K562 (cell line): ENCODE results near the gene ZP1. TPM values are rescaled to one million over a fixed set of nuclear protein-coding genes. Genes with fewer than 3 reads are reported as not detected.

ENCODE experiments used
- ATAC-seq: fragments of 200-7000 bp; cut with Tn5 transposase; 3 replicates; pipeline ENCODE4 v1.9.1; 2020; ENCODE audit warnings: moderate library complexity
- BruUV-seq: library from RNA; stranded (reverse); fragments of 400-500 nt; replicated peaks from 2 replicates; lab custom pipeline; 2021; lab: Mats Ljungman, UMichigan
- CTCF ChIA-PET: fragments of 300-600 bp; formaldehyde crosslinking; extraction: SDS; loops from one replicate; lab custom pipeline; 2021; ENCODE audit warnings: low intra/inter-chr PET ratio; lab: Yijun Ruan, JAX
- POLR2A ChIA-PET: fragments of 300-600, 350-650 bp; sonication (Branson Sonifier 250); formaldehyde crosslinking; extraction: SDS; loops from one replicate; lab custom pipeline; 2021; ENCODE audit warnings: antibody characterized with exemption, inconsistent platforms; lab: Yijun Ruan, JAX
- DNase-seq, 4 experiments: peaks; one replicate each; pipeline versions ENCODE4 v3.0.0 to v3.0.0-alpha.2; 2011 to 2018; ENCODE audit warnings: low spot score in 3 of 4, mixed read lengths in 3 of 4; ENCODE audit errors: extremely low read depth in 1 of 4
- FAIRE-seq: peaks from 2 replicates; lab custom pipeline; 2011; peaks lifted over from hg19 to GRCh38; lab: Jason Lieb, UNC
- H2AFZ ChIP-seq: 2 replicates; pipeline ENCODE4 v1.6.0; 2011; ENCODE audit warnings: low read depth, low read length, control low read depth, inconsistent platforms
- H3K27ac ChIP-seq: fragments of 200-600 bp; 3 replicates; pipeline ENCODE4 v1.8.0; 2011; ENCODE audit warnings: low read depth, mild to moderate bottlenecking, control low read depth, inconsistent platforms, low read length, moderate library complexity, mixed read lengths; ENCODE audit errors: extremely low read depth
- H3K27me3 ChIP-seq, 2 experiments: fragments of 300-600 bp in 1 of 2; 2 replicates in 1 of 2; 3 replicates in 1 of 2; pipeline versions ENCODE4 v1.6.0 to v1.8.0; 2011; ENCODE audit warnings: inconsistent platforms in 2 of 2, low read length in 2 of 2, mild to moderate bottlenecking in 1 of 2, mixed read lengths in 1 of 2, moderate library complexity in 1 of 2; ENCODE audit not compliant: control insufficient read depth in 2 of 2, insufficient read depth in 2 of 2
- H3K36me3 ChIP-seq: fragments of 300-600 bp; 3 replicates; pipeline ENCODE4 v1.8.0; 2011; ENCODE audit warnings: mild to moderate bottlenecking, low read length, inconsistent platforms; ENCODE audit not compliant: control insufficient read depth, insufficient read depth
- H3K4me1 ChIP-seq, 2 experiments: fragments of 200-600 bp in 1 of 2; replicated peaks in 1 of 2; 2 replicates in 1 of 2; 3 replicates in 1 of 2; pipeline versions ENCODE4 v1.5.1 to v1.8.0; 2011; ENCODE audit warnings: inconsistent platforms in 2 of 2, low read length in 2 of 2, mild to moderate bottlenecking in 1 of 2, mixed read lengths in 1 of 2, moderate library complexity in 1 of 2; ENCODE audit not compliant: control insufficient read depth in 2 of 2, insufficient read depth in 2 of 2
- H3K4me2 ChIP-seq: 2 replicates; pipeline ENCODE4 v1.6.1; 2011; ENCODE audit warnings: low read length, control low read depth, inconsistent platforms, mixed read lengths; ENCODE audit not compliant: insufficient read depth
- H3K4me3 ChIP-seq: fragments of 200-600 bp; sonication (generic), shearing (Covaris generic); 2 replicates; pipeline ENCODE4 v1.5.1; 2016; ENCODE audit warnings: control low read depth, inconsistent platforms
- H3K79me2 ChIP-seq: fragments of 200-600 bp; 3 replicates; pipeline ENCODE4 v1.8.0; 2011; ENCODE audit warnings: low read length, inconsistent platforms; ENCODE audit not compliant: control insufficient read depth, insufficient read depth
- H3K9ac ChIP-seq, 2 experiments: 2 replicates each; pipeline versions ENCODE4 v1.6.0 to v1.6.1; 2011; ENCODE audit warnings: low read depth in 2 of 2, low read length in 2 of 2, control low read depth in 1 of 2, inconsistent platforms in 1 of 2, mild to moderate bottlenecking in 1 of 2, mixed read lengths in 1 of 2; ENCODE audit not compliant: insufficient read depth in 1 of 2
- H3K9me1 ChIP-seq: one replicate; pipeline ENCODE4 v1.6.0; 2011; ENCODE audit warnings: inconsistent platforms, mild to moderate bottlenecking, low read length, moderate library complexity; ENCODE audit not compliant: control insufficient read depth, insufficient read depth
- H3K9me3 ChIP-seq: replicated peaks from 2 replicates; pipeline ENCODE4 v1.5.1; 2011; ENCODE audit warnings: low read depth, low read length, inconsistent platforms; ENCODE audit not compliant: control insufficient read depth, insufficient read depth
- H4K20me1 ChIP-seq: replicated peaks from 2 replicates; pipeline ENCODE4 v1.6.1; 2011; ENCODE audit warnings: low read length, inconsistent platforms, mixed read lengths; ENCODE audit not compliant: control insufficient read depth, insufficient read depth
- ELF1 ChIP-seq: fragments of 200-800 bp; sonication (Bioruptor generic); IDR thresholded peaks from 2 replicates; pipeline ENCODE4 v1.6.1; 2016; ENCODE audit warnings: missing genetic modification characterization, missing compliant biosample characterization
- FOXJ3 ChIP-seq: sonication (generic); formaldehyde crosslinking; IDR thresholded peaks from 2 replicates; pipeline ENCODE4 v1.4.0; 2020; ENCODE audit warnings: mild to moderate bottlenecking, missing genetic modification reagents
- MCM3 ChIP-seq: fragments of 450-650 bp; IDR thresholded peaks from 2 replicates; pipeline ENCODE4 v1.6.1; 2016
- SREBF1 ChIP-seq: fragments of 150-350 bp; IDR thresholded peaks from 2 replicates; pipeline ENCODE4 v1.6.1; 2014; ENCODE audit warnings: antibody characterized with exemption, low read depth, low read length, borderline replicate concordance
- UBTF ChIP-seq, 2 experiments: IDR thresholded peaks; 2 replicates each; pipeline ENCODE4 v1.6.1; 2012; ENCODE audit warnings: improper control_type of control experiment in 2 of 2, low read depth in 2 of 2, low read length in 2 of 2, borderline replicate concordance in 1 of 2
- ZBTB26 ChIP-seq: fragments of 450-650 bp; formaldehyde crosslinking; IDR thresholded peaks from 2 replicates; pipeline ENCODE4 v1.4.0; 2022; ENCODE audit warnings: missing genetic modification characterization
- ZNF239 ChIP-seq: fragments of 250-450 bp; sonication (Bioruptor Pico); IDR thresholded peaks from 2 replicates; pipeline ENCODE4 v1.4.0; 2020; ENCODE audit warnings: mild to moderate bottlenecking
- ZNF551 ChIP-seq: fragments of 250-450 bp; sonication (Bioruptor Pico); IDR thresholded peaks from 2 replicates; pipeline ENCODE4 v1.5.0; 2021; ENCODE audit warnings: mild to moderate bottlenecking, moderate library complexity
- WGBS: fragments of 100-300 bp; shearing (Covaris generic); methylation state at CpG from one replicate; pipeline ENCODE4 v1.1.6; 2016; ENCODE audit warnings: low coverage, mixed read lengths; ENCODE audit not compliant: insufficient coverage; ENCODE audit errors: missing lambda C conversion rate; 5-methylcytosine and 5-hydroxymethylcytosine counted together
- in situ Hi-C: fragments of 300-500 bp; cut with MboI; formaldehyde crosslinking; loops from 4 replicates; pipeline ENCODE4 v1.15.0; 2018; ENCODE audit warnings: inconsistent platforms, mixed read lengths
- intact Hi-C: fragments of 100-400 bp; cut with micrococcal nuclease; formaldehyde crosslinking; loops from 2 replicates; pipeline ENCODE4 v1.14.2; 2022
- polyA plus RNA-seq, 8 experiments: library from polyadenylated mRNA; depleted of rRNA in 4 of 8; stranded (reverse) in 5 of 8; unstranded in 3 of 8; fragments of >200 nt; fragmentation: Nextera tagmentation in 2 of 8; fragmentation: Illumina TruSeq in 1 of 8; extraction: Ambion mirVana in 2 of 8; extraction: Trizol in 1 of 8; gene quantifications; 2 replicates each; pipeline versions ENCODE4 v1.2.1 to v1.2.3, GENCODE V29; 2011 to 2014; ENCODE audit warnings: inconsistent platforms in 1 of 8, missing spikeins in 1 of 8
- total RNA-seq, 7 experiments: library from RNA; depleted of rRNA in 6 of 7; stranded (reverse); fragments of >200 nt in 6 of 7; fragmentation: Illumina TruSeq in 2 of 7; extraction: Trizol in 2 of 7; gene quantifications; 2 replicates each; pipeline versions ENCODE4 v1.2.1 to v1.2.3, GENCODE V29; 2011 to 2021; ENCODE audit warnings: low replicate concordance in 1 of 7

The ZP1 gene
- total and polyA plus RNA-seq, 9 of the 15 experiments (the other 6 are each of a cell fraction or from before 2014, with no cell fraction given), result 0.11 to 0.15 TPM; not detected in 7

GRCh38 chr11:60847896-60848295 lies 19.4 kb upstream of the ZP1 start:
- Histone ChIP-seq H3K9me3 (no peaks in the 10 kb centered on the region), H3K27ac (no peak overlapping the region), H3K4me2 (no peak overlapping the region), H3K79me2 (peaks cover 44% of the 10 kb centered on the region), H3K27me3 (no peaks in the 10 kb centered on the region), H3K36me3 (peaks cover 80% of the 10 kb centered on the region), H4K20me1 (peaks cover 3% of the 10 kb centered on the region; the same call in 1 of the 2 replicates), H3K4me3 (no peak overlapping the region), H3K9me1 (peaks cover 3% of the 10 kb centered on the region), H3K4me1 (peaks cover 16 to 41% of the 10 kb centered on the region in 2 experiments), H3K9ac (peak overlapping the region in 1 of 2 experiments; percentile 69; a peak in 2 of 4 replicates), H2AFZ (no peak overlapping the region)
- DNase-seq, result no peak
- POLR2A ChIA-PET, result interaction anchor here (1.4 kb wide), 1 partner anchor 10 kb away, joined by 4 read pairs; no protein-coding TSS in a partner anchor
- intact Hi-C loops (no loop called here), in situ Hi-C loops (no loop called here)
- no TSS peak for BruUV-seq
- CTCF ChIA-PET, result no interaction called here
- ATAC-seq, result no peak
- WGBS, result 96% methylated on average over 5 of the region's 12 CpGs
- no peak for FAIRE-seq
- TF ChIP-seq ZBTB26, result no peak
- no peak for TF ChIP-seq FOXJ3 (CRISPR knock-in tag)
- TF ChIP-seq ZNF551 (CRISPR knock-in tag), result no peak
- TF ChIP-seq SREBF1, result no peak
- TF ChIP-seq MCM3, result no peak
- no peak for TF ChIP-seq UBTF (IDR thresholded peaks at IDR 0.05; ENCODE audit: borderline replicate concordance in 1 of 2, low read depth in 2 of 2, low read length in 2 of 2)
- no peak for TF ChIP-seq ZNF239
- no peak for TF ChIP-seq ELF1
